ENCODE results near the gene DAP.

DNA sequence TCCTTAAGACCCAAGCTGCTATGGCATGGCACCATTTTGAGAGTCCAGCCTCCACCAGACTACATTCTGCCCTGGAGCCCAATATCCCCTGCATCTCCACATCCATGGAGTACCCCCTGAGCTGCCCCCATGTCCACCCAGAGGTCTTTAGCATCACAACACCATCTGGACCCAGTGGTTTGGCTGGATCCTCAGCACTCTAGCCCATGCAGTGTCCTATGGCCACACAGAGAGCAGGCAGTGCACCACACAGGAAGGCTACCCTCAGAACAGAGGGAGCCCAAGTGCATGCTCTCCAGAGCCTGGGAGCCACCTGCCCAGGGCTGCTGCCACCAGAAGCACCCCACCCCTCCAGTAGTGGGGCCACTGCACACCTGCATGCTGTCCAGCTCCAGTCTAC lies 18.6 kb upstream of the DAP start:
- TF ChIP-seq CTCF (IDR thresholded peaks at IDR 0.05) (no peak), POLR2A (IDR thresholded peaks at IDR 0.05) (no peak), POLR2AphosphoS5 (IDR thresholded peaks at IDR 0.05) (no peak), EP300 (IDR thresholded peaks at IDR 0.05) (no peak)
